SK-N-SH treated with all-trans-retinoic acid at 6 μM for 48 hours (cell line): ENCODE measurements around the gene PARD3B.

Experiments
- ATAC-seq: fragments of 200-7000 bp; cut with Tn5 transposase; 3 replicates; pipeline ENCODE4 v1.9.1; 2020; ENCODE audit warnings: mild to moderate bottlenecking, moderate library complexity
- ARNTL ChIP-seq: fragments of 450-650 bp; formaldehyde crosslinking; IDR thresholded peaks from 2 replicates; pipeline ENCODE4 v1.5.0; 2020; ENCODE audit warnings: low read depth, mild to moderate bottlenecking, moderate library complexity, borderline replicate concordance
- BACH2 ChIP-seq: fragments of 250-450 bp; sonication (Bioruptor Pico); IDR thresholded peaks from 2 replicates; pipeline ENCODE4 v1.9.0; 2021; ENCODE audit warnings: mild to moderate bottlenecking, borderline replicate concordance
- CREB5 ChIP-seq: fragments of 250-450 bp; sonication (Bioruptor Pico); IDR thresholded peaks from 2 replicates; pipeline ENCODE4 v1.5.1; 2020; ENCODE audit warnings: low read depth, mild to moderate bottlenecking, moderate library complexity
- CSDC2 ChIP-seq: fragments of 250-450 bp; sonication (Bioruptor Pico); IDR thresholded peaks from 2 replicates; pipeline ENCODE4 v1.5.0; 2020; ENCODE audit warnings: mild to moderate bottlenecking, moderate library complexity
- CSRNP3 ChIP-seq: fragments of 250-450 bp; sonication (Bioruptor Pico); IDR thresholded peaks from 2 replicates; pipeline ENCODE4 v1.5.1; 2021; ENCODE audit warnings: mild to moderate bottlenecking, moderate library complexity
- GLIS3 ChIP-seq: fragments of 250-450 bp; sonication (Bioruptor Pico); IDR thresholded peaks from 2 replicates; pipeline ENCODE4 v1.5.0; 2020; ENCODE audit warnings: mild to moderate bottlenecking, moderate library complexity
- POU6F1 ChIP-seq: fragments of 250-450 bp; sonication (Bioruptor Pico); IDR thresholded peaks from 2 replicates; pipeline ENCODE4 v1.8.0; 2021; ENCODE audit warnings: low read depth, mild to moderate bottlenecking, moderate library complexity, borderline replicate concordance
- PPARA ChIP-seq: fragments of 250-450 bp; sonication (Bioruptor Pico); IDR thresholded peaks from 2 replicates; pipeline ENCODE4 v1.5.0; 2020; ENCODE audit warnings: mild to moderate bottlenecking, borderline replicate concordance
- RARB ChIP-seq: fragments of 250-450 bp; sonication (Bioruptor Pico); IDR thresholded peaks from 2 replicates; pipeline ENCODE4 v1.8.0; 2021; ENCODE audit warnings: mild to moderate bottlenecking, moderate library complexity
- SNAI2 ChIP-seq: fragments of 250-450 bp; sonication (Bioruptor Pico); IDR thresholded peaks from 2 replicates; pipeline ENCODE4 v1.5.0; 2020; ENCODE audit warnings: mild to moderate bottlenecking, moderate library complexity
- TOX ChIP-seq: fragments of 250-450 bp; sonication (Bioruptor Pico); IDR thresholded peaks from 2 replicates; pipeline ENCODE4 v1.8.0; 2021; ENCODE audit warnings: mild to moderate bottlenecking, moderate library complexity, borderline replicate concordance
- TSHZ2 ChIP-seq: fragments of 250-450 bp; sonication (Bioruptor Pico); IDR thresholded peaks from 2 replicates; pipeline ENCODE4 v1.5.0; 2020; ENCODE audit warnings: mild to moderate bottlenecking, moderate library complexity
- ZC3H10 ChIP-seq: fragments of 250-450 bp; sonication (Bioruptor Pico); IDR thresholded peaks from 2 replicates; pipeline ENCODE4 v1.5.1; 2021; ENCODE audit warnings: mild to moderate bottlenecking, moderate library complexity
- ZNF565 ChIP-seq: fragments of 450-650 bp; formaldehyde crosslinking; conservative IDR thresholded peaks from 2 replicates; pipeline ENCODE4 v1.5.0; 2020; ENCODE audit warnings: low read depth, mild to moderate bottlenecking, moderate library complexity
- ZNF70 ChIP-seq: fragments of 450-650 bp; formaldehyde crosslinking; IDR thresholded peaks from 2 replicates; pipeline ENCODE4 v1.5.0; 2020; ENCODE audit warnings: mild to moderate bottlenecking, moderate library complexity
- ZNF8 ChIP-seq: fragments of 450-650 bp; formaldehyde crosslinking; IDR thresholded peaks from 2 replicates; pipeline ENCODE4 v1.5.0; 2020; ENCODE audit warnings: mild to moderate bottlenecking, moderate library complexity

PARD3B gene

GRCh38 chr2:205509655-205510054 lies 964.4 kb downstream of the PARD3B start:
- ATAC-seq: no peak
- no peak for TF ChIP-seq ARNTL (CRISPR knock-in tag)

- TF ChIP-seq POU6F1 (CRISPR knock-in tag): no peak
- TF ChIP-seq CREB5 (CRISPR knock-in tag): no peak
- no peak for TF ChIP-seq PPARA (CRISPR knock-in tag)
- no peak for TF ChIP-seq ZNF70 (CRISPR knock-in tag)
- no peak for TF ChIP-seq TSHZ2 (CRISPR knock-in tag)
- TF ChIP-seq BACH2 (CRISPR knock-in tag): no peak
- TF ChIP-seq CSRNP3: no peak
- TF ChIP-seq ZNF565: no peak
- no peak for TF ChIP-seq RARB (CRISPR knock-in tag)
- TF ChIP-seq CSDC2 (CRISPR knock-in tag): no peak
- TF ChIP-seq TOX (CRISPR knock-in tag): no peak
- no peak for TF ChIP-seq ZNF8 (CRISPR knock-in tag)
- no peak for TF ChIP-seq SNAI2 (CRISPR knock-in tag)
- no peak for ATAC-seq
These were observed 965.1 kb downstream of the PARD3B start for GRCh38 chr2:205510345-205510744.

- no peak for TF ChIP-seq TSHZ2 (CRISPR knock-in tag)
- TF ChIP-seq ZC3H10 (CRISPR knock-in tag): no peak
- TF ChIP-seq ZNF565: no peak
- TF ChIP-seq RARB (CRISPR knock-in tag): no peak
- no peak for TF ChIP-seq BACH2 (CRISPR knock-in tag)
- no peak for TF ChIP-seq GLIS3 (CRISPR knock-in tag)
- no peak for TF ChIP-seq ARNTL (CRISPR knock-in tag)
- TF ChIP-seq PPARA (CRISPR knock-in tag): no peak
- TF ChIP-seq CSRNP3: no peak
- ATAC-seq: no peak
These were observed 965.9 kb downstream of the PARD3B start for GRCh38 chr2:205511221-205511620.
